Epithelial cell of esophagus (primary cell): ENCODE data around the gene MESP2.

Source experiments
- DNase-seq: peaks from one replicate; pipeline ENCODE4 v3.0.0; 2010; ENCODE audit warnings: low read depth
- H3K4me3 ChIP-seq: 2 replicates; pipeline ENCODE4 v1.5.1; 2011; ENCODE audit warnings: mild to moderate bottlenecking, low read length, control low read depth
- TF ChIP-seq, protein P1 (sequence below): IDR thresholded peaks from 2 replicates; pipeline ENCODE4 v1.5.1; 2011; ENCODE audit warnings: low read depth, mild to moderate bottlenecking, low read length, control low read depth, inconsistent platforms; ENCODE audit not compliant: insufficient read depth; ENCODE audit errors: missing control alignments

MESP2 gene

DNA sequence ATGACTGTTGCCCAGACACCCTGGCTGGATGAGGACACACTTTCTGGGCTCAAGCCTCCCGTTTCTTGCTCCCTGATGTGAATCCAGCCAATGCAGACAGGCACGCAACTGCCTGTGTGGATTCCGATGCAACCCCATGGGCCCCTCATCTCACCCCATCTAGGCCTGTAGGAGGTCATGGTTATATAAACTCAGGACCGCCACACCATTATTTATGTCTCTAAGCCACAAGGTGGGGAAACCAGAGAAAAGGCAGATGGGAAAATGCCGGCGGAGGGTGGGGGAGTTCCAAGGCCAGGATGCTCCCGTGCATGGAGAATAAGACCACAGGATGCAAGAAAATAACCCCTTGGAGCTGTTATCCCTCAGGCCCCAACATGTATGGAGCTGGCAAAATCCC is 27.1 kb upstream of the MESP2 start:
- TF ChIP-seq, protein P1, sequence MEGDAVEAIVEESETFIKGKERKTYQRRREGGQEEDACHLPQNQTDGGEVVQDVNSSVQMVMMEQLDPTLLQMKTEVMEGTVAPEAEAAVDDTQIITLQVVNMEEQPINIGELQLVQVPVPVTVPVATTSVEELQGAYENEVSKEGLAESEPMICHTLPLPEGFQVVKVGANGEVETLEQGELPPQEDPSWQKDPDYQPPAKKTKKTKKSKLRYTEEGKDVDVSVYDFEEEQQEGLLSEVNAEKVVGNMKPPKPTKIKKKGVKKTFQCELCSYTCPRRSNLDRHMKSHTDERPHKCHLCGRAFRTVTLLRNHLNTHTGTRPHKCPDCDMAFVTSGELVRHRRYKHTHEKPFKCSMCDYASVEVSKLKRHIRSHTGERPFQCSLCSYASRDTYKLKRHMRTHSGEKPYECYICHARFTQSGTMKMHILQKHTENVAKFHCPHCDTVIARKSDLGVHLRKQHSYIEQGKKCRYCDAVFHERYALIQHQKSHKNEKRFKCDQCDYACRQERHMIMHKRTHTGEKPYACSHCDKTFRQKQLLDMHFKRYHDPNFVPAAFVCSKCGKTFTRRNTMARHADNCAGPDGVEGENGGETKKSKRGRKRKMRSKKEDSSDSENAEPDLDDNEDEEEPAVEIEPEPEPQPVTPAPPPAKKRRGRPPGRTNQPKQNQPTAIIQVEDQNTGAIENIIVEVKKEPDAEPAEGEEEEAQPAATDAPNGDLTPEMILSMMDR = no peak
- DNase-seq = no peak
- H3K4me3 ChIP-seq = no peak overlapping the region

- H3K4me3 ChIP-seq = no peak overlapping the region
- TF ChIP-seq, protein P1 = no peak
- no peak for DNase-seq
Observed at GRCh38 chr15:89749526-89749925, 26.6 kb upstream of the MESP2 start.

- no peak overlapping the region for H3K4me3 ChIP-seq
- TF ChIP-seq, protein P1 = no peak
- DNase-seq = no peak
Observed at GRCh38 chr15:89749951-89750559, 26.1 kb upstream of the MESP2 start.

GRCh38 chr15:89750560-89751542 is 25.3 kb upstream of the MESP2 start, which contains the start of gene MESP1:
Gene MESP1 (minus strand): TSS chr15:89751249. CDS start chr15:89751231, 18 bp downstream.
- TF ChIP-seq, protein P1 = peak; percentile 55
- peak within 1 kb of the TSS; percentile 27 for H3K4me3 ChIP-seq
- DNase-seq = peak; percentile 87

DNA sequence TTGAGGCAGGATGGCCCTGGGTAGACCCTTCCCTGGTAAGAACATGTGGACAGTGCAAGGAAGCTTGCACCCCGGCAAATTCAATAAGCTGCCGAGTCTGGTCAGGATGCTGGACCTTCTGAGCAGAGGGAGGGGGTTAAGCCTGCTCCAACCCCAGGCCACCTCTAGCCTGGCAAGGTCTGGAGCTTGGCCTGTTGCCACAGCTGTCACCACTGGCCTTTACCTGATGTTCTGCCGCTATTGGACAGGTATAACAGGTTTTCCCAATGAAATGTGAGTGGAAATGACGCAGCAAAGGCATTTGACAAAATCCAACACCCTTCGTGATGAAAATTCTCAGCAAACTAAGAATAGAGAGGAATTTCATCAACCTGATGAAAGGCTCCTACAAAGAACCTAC is 24.4 kb upstream of the MESP2 start:
- no peak overlapping the region for H3K4me3 ChIP-seq
- peak; percentile 56 for DNase-seq
- TF ChIP-seq, protein P1 = no peak

- H3K4me3 ChIP-seq = no peak overlapping the region
- TF ChIP-seq, protein P1 = no peak
- no peak for DNase-seq
Observed at GRCh38 chr15:89753855-89754254, 22.3 kb upstream of the MESP2 start.
